Hematopoietic multipotent progenitor cell treated with erythropoietin and hydrocortisone succinate and interleukin-3 and kit ligand, for 15 days (in vitro differentiated cells): ENCODE measurements around the gene CAMK2B.

Experiments
- DNase-seq: peaks from one replicate; pipeline ENCODE4 v3.0.0-alpha.2; 2015; ENCODE audit warnings: low spot score

Gene CAMK2B

DNA sequence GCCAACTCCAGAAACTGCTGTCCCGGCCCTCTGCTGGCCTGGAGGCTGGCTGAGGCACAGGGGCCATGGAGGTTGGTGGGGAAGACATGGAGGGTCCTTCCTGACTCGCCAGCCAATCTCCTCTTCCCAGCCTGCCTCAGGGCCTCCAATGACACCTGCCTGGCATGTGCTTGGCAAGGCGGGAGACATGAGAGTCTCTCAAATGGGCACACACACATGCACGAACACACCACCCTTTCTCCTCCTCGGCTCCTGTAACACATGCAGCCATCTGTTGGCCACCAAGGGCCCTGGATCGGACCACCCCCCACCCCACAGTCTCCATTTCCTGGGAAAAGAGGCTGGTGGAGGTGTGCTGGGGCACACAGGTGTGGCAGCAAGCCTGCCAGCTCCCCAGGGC lies 68.2 kb downstream of the CAMK2B start:
- no peak for DNase-seq

DNA sequence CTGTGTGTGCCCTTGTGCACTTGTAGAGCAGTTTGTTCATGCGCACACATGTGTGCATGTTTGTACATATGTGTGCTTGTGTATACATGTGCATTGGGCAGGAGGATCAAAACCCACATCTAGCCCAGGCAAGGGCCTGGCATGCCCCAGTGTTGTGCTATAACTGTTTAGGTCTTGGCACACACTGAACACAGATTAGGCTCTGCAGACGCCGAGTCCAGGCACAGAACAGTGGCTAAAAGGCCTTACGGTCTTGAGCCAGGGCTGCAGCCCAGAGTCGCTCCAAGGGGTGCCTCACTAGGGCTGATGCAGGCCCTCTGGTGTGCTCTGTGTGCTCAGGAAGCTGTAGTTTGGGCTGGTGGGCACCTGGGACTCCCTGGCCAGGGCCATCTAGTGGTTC lies 68.9 kb downstream of the CAMK2B start:
- no peak for DNase-seq

DNA sequence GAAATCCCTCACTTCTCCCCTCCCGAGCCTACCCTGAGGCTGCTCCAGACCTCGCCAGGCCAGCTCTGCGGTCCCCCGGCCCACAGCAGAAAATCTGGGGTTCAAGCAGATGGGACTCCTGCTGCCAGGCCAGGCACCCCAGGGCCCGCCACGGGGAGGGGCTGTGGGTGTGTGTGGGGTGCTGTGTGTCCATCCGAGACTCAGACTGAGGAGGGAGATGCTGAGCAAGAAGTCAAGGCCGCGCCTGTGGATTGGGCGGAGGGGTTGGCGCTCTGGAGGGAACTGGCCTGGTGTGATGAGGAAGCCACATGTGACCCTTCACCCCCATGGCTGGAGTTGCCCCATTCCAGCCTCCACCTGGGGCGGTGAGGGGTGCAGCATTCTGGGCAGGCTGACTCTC lies 73.5 kb downstream of the CAMK2B start:
- no peak for DNase-seq

DNA sequence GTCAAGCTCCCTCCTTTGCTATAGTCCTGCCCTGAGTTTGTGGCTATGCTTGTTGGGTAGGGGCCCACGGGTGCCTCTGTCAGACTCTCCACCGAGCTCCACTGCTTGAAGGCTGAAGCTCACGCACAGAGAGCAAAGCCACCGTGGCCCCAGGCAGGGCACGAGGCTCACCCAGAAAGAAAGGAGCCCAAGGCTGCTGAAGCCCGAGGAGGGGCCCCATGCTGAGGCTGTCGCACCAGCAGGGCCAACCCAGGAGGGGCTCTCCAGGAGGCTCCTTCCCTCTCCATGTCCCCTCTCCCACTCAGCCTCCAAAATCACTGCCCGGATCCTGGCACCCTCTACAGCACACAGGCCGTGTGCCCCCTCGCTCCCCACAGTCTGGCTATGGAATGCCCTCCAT lies 74.1 kb downstream of the CAMK2B start:
- DNase-seq, result no peak

DNA sequence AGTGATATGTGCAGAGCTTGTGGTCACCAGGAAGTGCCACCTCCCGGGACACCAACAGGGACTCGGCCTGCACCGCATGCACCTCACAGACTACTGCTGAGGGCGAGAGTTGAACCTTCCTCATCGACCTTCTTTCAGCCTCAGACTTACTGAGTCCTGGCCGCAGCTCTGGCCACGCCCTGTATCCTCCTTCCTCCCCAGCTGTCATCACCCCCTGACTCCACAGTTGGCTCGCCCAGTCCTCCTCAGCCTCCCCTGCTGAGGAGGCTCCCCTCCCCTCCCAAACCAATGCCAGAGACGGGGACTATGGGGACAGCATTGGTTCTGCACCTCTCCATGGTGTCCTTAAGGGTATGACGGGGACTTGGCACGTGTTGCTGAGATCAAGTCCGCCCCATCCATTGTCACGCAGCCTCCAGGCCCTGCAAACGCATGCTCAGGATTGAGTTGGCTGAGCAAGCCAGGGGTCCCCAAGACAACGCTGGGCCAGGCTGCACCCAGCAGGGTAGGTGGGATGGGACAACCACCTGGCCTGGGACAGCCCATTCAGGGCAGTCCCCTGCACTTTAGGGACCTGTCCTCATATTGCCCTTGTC lies 75.7 kb downstream of the CAMK2B start:
- no peak for DNase-seq

DNA sequence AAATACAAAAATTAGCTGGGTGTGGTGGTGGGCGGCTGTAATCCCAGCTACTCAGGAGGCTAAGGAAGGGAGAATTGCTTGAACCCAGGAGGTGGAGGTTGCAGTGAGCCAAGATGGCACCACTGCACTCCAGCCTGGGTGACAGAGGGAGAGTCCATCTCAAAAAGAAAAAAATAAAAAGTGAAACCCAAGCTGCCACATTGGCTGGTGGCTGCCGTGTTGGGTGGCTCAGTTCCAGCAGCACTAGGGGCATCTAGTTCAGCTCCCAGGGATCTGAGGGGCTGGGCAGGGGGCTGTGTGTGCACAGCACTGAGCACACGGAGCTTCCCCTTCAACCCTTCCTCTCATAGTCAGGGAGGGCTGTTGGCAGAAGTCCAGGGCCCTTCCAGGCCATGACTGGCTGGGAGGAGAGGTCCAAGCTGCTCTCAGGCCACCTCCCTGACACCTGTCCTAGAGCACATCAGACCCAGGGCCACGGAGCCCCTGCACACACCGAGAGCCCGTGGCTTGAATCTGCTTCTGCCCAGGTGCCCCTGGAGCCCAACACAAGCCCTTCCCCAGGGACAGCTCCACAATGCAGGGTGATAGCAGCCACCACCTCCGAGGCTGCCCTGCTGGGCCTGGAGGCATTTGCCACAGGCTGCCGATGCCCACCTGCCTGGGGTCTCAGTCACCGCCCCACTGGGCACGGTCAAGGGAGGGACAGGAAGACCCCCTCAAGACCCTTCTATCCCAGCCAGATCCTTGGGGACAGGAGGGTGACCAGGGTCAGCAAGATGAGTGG lies 77.3 kb downstream of the CAMK2B start:
- no peak for DNase-seq

DNA sequence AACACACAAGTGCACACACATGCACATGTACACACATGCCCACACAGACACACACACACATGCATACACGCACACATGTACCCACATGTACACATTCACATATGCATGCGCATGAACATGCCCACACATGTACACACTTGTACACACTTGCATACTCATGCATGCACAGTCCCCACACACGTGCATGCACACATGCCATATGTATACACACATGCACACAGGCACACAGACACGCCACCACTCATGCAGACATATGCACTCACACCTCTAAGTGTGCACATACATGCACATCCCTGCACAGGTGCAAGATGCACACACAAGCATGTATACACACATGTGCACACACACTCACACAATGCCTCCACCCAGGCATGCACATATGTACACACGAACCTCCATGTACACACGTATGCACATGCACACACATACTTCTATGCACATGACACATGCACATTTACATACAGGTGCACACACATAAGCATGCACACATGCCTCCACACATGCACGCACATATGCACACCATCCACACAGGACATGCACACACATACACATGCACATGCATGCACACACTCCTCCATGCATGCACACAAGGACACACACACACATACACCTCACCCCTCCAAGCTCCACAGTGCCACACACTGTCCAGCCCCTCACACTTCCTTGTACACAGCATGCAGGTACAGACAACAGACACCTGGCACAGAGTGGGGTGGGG lies 78.8 kb downstream of the CAMK2B start:
- no peak for DNase-seq

DNA sequence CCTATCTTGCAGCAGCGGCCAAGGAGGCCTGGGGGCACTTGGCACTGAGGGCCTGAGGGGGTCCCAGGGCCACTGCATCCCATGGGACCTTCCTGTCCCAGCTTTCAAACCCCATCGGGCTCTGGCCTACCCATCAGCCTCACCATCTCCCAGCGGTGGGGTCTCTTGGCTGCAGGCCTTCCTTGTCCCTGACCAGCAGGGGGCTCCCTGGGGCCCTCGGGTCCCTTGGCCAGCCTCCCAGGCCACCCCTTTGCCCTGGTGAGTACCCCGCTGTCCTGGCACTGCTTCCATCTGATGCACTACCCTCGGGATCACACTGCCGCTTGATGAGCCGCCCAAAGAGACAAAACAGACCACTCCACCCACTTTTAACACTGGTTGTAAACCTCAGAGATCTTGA lies 81.1 kb downstream of the CAMK2B start:
- peak; percentile 13 for DNase-seq

DNA sequence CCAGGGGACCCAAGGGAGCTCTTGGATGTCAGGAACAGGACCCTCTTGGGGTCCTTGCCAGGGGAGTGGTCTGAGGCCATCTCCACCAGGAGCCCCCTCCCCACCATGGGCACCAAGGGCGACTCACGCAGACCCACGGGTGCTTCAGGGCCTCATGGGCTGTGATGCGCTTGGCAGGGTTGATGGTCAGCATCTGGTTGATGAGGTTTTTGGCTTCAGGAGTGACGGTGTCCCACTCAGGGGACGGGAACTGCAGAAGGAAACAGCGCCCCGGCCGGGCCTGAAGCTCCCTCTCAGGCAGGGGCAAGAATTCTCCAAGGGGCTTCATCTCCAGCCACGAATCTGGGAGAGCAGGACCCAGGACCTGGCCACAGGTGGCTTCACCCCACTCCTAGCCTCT lies 83.3 kb downstream of the CAMK2B start:
- DNase-seq, result no peak

DNA sequence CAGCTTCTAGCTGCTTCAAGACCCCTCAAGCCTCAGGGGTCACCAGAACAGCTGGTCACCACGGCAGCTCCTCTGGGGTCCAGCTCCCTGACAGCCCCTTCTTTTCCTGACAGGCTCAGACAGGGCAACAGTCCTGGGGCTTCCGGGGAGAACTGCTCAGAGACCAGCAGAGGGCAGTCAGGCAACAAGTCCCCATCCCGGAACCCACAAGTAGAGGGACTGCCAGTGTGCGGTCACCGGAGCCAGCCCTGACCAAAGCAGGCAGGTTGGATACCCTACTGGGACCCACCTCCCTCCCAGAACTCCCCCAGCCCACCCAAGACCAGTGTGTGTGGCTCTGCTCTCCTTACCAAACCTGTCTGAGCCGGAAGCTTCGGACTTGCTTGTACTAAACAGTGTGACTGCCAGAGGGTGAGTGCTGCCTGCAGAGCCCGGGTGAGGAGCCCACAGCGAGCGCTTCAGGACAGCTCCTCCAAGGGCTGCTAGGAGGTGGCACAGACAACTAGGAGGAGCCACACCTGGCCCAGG lies 84.3 kb downstream of the CAMK2B start:
- peak; percentile 59 for DNase-seq

DNA sequence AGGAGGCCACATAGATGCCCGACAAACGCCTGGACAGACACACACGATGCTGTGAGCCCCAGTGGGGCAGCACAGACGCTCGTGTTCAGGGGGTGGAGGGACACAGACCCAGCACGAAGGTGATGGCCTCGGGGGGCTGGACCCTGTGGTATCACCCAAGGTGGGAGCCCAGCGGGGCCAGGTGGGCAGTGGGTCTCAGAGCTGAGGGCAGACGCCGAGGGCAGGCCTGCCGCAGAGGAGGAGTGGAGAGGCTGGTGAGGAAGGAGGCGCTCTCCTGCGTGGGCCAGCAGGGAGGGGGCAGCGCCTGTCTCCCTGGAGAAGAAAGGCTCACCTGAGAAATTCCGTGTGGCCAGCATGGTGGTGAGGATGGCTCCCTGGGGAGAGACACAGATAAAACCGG lies 85.0 kb downstream of the CAMK2B start:
- no peak for DNase-seq

DNA sequence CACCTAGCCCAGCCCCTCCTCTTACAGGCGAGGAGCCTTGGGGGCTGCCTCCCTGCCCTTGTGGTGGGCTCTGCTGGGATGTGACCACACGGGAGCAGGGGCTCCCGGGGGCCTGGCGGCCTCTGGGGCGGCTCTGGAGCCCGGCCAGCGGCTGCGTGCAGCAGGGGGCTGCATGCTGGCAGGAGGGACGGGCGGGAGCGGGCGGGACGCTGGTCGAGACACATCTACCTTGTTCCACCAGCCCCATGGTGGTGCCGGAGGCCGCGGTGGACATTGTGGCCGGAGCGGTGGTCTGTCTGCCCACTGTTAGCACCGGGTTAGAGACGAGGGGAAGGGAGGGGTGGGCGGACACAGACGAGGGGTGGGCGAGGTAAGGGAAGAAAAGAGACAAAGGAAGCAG lies 86.0 kb downstream of the CAMK2B start:
- DNase-seq, result no peak

DNA sequence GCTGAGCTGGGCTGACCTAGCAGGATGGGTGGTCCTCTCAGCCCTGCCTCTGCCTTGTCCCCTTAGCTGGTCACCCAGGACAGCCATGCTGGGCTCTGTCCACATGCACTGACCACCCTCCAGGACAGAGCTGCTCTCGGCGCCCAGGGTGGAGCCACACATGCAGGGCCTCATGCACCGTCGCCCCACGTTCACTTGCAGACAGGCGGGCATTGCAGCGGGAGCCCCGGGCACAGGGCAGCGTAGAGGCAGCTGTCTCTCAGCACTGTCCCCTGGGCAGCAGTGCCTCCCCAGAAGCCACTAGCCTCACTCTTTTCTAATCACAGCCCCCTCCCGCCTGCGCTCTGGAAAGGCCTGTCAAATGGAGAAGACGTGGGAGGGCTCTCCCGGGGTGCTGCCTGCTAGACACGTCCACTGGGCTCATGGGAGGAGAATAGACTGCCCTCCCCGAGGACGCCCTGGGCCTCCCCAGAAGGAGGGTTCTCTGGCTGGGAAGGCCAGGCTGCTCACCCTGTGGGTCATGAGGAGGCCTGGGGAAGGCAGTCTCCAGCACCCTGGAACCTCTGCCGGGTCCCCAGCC lies 87.2 kb downstream of the CAMK2B start:
- no peak for DNase-seq

DNA sequence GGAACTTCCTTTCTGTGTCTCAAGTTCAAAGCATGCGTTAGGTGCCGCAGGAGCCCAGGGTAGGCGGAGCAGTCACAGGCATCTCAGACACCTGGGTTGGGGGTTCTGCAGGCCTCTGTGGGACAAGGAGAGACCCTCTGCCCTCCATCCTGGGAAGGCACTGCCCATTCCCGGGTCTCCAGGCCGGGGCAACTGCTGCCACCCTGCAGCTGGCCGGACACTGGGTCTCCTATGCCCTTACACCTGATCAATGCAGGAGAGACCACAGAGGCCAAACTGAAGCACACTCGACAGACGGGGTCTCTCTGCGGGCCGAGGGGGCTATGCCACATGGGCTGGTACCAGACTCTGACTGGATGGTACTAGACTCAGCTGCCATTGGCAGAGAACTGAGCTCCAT lies 87.7 kb downstream of the CAMK2B start:
- DNase-seq, result no peak

DNA sequence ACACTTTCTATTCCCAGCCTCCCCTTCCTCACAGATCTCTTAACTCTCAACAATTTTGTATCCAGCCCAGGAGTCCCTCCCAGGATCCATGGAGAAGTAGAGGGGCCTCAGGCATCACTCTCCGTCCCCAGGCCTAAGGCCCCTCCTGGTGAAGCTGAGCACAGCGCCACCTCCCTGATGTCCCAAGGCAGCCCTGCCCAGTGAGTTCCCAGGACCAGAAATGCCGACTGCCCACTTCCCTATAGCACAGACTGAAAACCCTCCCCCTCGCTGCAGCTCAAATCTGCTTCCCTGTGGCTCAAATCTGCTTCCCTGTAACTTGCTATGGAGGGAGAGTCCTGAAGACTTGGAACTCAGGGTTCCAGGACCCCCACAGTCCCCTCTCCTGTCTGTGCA lies 89.1 kb downstream of the CAMK2B start:
- no peak for DNase-seq

DNA sequence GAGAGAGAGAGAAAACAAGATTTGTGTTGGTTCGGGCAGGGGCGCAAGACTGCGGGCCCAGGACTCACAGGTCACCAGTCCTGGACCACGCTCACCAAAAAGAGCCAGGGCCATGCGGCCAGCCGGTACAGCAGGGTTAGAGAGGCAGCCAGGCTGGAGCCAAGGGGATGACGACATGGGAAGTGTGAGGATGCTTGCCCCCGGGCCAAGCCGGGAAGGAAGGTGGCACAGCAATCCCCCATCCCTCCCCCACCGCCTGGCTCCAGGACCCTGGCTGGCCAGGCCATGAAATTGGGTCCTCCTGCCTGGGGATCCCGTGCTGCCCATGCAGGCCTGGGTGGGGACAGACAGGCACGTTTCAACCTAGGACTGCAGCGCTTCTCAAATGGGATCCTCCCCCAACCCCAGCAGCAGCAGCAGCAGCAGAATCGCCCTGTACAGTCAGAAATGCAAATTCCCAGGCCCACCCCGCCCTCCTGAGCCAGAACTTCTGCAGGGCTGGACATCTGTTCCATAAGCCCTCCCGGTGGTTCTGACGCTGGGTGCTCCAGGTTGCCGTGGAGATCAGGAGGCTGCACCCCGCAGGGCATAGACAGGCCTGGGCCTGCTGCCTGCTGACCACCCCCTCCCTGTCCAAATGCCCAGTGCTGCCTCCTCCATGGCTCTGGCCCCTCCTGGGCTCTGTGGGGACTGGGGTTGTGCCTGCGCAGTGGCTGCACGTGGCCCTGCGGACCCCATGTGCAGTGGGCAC lies 89.6 kb downstream of the CAMK2B start:
- DNase-seq, result no peak

DNA sequence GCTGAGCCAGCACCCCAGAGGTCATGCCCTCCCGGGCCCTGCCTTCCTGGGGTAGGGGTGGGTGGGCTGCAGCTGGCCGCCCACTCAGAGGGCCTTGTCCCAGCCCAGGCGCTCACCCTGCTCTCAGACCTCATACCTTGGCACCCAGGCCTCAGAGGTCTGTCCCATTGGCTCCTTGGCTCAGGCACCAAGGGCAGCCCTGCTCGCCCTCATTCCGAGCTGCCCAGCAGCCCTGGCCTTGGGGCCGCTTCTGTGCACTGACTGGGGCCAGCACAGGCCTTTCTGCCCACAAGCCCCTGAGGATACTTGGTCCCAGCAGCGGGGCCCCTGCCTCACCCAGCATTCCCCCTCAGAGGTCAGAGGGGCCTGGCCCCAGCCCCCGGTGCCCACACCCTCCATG lies 90.3 kb downstream of the CAMK2B start:
- DNase-seq, result no peak

DNA sequence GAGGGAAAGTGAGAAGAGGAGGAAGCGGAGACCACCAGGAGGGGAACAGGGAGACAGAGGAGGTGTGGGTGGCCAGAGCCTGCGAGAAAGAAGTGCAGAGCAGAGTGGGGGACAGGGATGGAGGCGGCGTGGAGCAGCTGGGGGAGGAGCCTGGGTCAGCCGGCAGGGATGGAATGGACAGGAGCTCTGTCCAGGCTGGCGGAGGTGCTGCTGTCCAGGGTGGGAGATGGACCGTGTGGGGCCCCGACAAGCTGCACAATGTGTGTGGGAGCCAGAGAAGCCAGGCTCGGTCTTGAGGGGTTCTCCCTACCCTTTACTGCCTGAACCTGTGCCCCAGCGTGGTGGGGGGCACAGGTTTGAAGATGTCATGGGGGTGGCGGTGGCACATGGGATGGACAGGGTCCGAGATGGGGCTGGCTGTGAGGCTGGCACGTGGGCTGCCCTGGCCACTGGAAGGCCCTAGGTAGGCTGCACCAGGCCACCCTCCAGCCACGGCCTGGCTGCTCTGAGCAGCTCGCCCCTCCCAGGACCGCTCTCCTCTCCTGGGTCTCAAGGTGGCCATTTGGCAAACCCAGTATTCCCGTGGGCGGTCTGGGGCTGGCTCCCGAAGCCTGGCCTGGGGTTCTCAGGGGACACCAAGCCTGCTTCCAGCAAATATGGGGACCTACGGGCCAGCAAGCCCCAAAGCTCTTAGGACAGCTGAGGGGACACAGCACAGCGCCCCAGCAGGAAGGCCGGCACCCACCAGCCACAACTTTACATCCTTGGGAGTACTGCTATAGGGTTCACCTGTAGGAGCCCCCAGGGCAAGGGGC lies 92.3 kb downstream of the CAMK2B start:
- DNase-seq, result no peak

DNA sequence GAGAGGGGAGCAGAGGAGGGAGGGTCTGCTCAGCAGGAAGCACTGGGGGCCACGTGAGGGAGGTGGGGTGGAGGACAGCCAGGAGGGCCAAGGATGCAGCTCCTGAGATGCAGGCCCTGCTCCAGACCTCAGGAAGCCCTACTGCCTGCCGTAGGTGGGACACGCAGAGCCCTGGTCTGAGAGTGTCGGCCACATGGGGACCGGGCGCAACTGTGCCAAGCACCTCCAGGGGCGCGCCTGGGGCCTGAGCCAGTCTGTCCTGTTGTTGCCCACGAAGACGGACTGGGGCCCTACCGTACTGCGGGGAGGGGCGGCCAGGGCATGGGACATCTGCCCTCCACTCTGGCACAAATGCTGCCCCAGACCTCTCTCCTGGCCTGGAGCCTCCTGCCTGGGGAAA lies 93.0 kb downstream of the CAMK2B start:
- no peak for DNase-seq

DNA sequence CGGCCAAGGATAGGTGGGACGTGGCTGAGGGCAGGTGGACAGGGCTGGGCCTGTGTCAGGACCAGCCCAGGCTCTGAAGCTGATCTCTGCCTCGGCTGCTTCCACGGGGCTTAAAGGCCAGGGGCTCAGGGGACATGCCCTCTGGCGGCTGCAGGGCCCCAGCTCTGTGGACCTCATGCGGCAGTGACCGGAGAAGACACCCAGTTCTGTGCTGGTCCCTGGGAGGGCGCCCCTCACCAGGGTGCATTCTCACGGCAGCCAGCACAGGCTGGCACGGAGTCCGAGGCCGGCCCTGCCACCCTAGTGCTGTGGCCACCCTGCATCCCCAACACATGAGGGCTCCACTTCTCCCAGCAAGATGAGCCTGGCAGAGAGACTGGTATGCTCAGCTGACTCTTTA lies 94.3 kb downstream of the CAMK2B start:
- DNase-seq, result no peak

DNA sequence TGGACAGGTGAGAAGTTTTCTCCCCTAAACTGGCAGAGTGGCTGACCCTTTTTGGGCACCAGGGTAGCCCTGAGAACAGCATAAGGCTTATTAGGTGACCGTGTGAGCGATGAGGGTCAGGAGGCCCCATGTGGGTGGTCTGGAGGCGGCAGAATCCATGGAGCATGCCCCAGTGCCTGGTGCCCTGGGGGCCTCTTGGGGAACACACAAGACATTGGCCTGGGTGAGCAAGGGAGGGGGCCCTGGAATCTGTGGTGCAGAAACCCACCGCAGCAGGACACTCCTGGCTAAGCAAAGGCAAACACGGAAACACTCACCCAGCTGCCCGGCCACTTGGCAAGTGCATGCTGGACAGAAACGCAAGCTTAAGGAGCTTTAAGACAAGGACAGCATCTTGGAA lies 95.1 kb downstream of the CAMK2B start:
- no peak for DNase-seq
